Measurements from ENCODE around the gene MTPN.

MTPN gene

DNA sequence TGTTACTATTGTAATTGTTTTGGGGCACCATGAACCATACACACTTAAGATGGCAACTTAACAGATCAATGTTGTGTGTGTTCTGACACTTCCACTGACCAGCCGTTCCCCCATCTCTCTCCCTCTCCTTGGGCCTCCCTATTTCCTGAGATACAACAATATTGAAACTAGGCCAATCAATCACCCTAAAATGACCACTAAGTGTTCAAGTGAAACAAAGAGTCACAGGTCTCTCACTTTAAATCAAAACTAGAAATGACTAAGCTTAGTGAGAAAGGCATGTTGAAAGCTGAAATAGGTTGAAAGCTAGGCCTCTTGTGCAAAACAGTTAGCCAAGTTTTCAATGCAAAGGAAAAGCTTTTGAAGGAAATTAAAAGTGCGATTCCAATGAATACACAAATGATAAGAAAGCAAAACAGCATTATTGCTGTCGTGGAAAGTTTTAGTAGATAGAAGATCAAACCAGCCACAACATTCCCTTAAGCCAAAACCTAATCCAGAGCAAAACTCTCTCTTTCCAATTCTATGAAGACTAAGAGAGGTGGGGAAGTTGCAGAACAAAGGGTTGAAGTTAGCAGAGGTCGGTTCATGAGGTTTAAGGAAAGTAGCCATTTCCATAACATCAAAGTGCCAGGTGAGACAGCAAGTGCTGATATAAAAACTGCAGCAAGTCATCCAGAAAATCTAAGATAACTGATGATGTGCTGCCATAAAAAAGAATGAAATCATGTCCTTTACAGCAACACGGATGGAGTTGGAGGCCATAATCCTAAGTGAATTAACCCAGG, 90.6 kb downstream of the MTPN start:
- no peak for DNase-seq (ENCODE audit: low read depth in 2 of 2)

DNA sequence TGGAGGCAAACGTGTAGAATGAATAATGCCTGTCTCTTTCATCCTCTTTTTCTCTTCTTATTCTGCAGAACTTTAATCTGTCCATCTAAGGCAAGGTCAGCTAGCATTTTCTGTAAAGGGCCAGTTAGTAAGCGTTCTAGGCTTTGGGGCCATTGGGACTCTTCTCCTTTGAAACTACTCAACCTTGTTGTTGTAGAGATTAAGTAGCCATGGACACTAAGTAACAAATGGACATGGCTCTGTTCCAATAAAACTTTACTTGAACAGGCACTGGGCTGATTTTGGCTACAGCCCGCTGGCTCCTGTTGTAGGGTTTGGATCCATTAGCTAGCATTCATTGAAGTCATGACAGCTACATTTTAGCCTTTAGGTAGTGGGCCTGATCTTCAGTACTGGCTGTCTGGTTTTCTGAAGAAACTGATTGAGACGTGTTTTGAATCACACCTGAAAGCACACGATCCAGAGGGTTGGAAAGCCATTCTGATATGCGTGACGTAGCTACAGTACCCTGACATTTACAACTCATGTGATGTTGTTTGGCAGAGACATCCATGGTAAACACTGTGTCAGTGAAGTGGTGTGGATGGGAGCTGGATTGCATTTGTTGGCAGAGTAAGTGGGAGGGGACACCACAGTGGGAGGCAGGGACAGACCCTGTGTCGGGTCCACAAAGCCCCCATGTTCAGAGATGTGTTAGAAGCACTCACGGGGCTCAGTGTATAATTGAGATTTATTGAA, 92.5 kb downstream of the MTPN start:
- DNase-seq (ENCODE audit: low read depth in 2 of 2): no peak

DNA sequence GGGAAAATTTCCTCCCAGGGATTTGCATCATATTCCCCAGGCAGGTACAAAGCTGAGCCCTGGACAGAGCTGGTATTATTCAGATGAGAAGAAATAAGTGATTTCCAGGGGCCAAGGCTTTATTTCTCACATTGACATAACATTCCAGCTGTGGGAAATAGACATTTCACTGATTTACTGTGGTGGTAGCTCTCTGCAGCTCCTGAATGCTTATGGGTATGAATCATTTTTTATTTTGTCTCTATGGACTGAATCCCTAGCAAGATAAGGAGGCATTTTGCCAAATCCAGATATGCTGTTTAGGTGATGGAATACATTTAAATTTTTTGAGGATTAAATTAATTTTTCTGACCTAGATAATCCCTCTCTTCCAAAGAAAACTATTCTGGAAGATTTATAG, 97.9 kb downstream of the MTPN start:
- DNase-seq (ENCODE audit: low read depth in 2 of 2): peak in 1 of 2 experiments; percentile 44

DNA sequence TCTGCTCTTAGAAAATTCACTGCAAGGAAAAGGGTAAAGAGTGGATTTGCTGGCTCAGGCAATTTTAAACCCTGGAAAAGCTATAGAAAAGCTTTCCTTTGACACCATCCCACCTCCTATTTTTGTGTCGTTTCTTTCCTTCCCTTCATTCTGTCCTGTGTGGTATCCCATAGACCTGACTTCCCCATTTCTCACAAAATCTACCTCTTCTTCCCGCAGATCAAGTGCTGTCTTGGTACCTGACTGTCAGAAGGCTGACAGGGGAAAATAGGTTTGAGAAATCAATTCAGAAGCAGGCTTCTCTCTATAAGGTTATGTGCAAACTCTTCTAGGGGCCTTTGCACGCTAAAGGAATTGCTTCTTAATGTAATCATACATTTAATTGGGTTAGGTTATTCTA, 98.9 kb downstream of the MTPN start:
- no peak for DNase-seq (ENCODE audit: low read depth in 2 of 2)

DNA sequence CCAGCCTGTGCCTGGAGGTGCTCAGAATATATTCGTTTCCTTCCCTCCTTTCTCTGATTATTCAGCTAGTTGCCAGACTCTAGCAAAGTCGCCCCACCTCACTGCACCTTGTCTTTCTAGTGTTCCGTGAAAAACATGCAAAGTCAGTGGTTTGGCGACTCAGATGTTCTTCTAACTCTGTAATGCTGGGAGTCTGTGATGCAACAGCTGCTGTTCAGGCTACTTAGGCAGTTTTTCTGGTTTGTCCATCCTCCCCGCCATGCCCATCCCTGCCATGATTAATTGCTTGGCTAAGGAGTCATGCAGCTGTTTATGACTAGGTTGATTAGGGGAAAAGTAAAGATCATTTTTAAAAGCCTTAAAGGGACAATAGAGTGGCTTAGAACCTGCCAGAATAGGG, 99.4 kb downstream of the MTPN start:
- DNase-seq (ENCODE audit: low read depth in 2 of 2): no peak

Data from fibroblast of skin of left biceps (primary cell).